COR-L47 (cell line): ENCODE data around the gene MAP2K2.
"Not testable (repeated sequence)": the region's sequence is repeated elsewhere in the genome, so short reads cannot be mapped to it uniquely, and the experiment has no call there.

Experiments
- DNase-seq: peaks from one replicate; lab custom pipeline; 2025; lab: John Stamatoyannopoulos, UW

Gene MAP2K2

DNA sequence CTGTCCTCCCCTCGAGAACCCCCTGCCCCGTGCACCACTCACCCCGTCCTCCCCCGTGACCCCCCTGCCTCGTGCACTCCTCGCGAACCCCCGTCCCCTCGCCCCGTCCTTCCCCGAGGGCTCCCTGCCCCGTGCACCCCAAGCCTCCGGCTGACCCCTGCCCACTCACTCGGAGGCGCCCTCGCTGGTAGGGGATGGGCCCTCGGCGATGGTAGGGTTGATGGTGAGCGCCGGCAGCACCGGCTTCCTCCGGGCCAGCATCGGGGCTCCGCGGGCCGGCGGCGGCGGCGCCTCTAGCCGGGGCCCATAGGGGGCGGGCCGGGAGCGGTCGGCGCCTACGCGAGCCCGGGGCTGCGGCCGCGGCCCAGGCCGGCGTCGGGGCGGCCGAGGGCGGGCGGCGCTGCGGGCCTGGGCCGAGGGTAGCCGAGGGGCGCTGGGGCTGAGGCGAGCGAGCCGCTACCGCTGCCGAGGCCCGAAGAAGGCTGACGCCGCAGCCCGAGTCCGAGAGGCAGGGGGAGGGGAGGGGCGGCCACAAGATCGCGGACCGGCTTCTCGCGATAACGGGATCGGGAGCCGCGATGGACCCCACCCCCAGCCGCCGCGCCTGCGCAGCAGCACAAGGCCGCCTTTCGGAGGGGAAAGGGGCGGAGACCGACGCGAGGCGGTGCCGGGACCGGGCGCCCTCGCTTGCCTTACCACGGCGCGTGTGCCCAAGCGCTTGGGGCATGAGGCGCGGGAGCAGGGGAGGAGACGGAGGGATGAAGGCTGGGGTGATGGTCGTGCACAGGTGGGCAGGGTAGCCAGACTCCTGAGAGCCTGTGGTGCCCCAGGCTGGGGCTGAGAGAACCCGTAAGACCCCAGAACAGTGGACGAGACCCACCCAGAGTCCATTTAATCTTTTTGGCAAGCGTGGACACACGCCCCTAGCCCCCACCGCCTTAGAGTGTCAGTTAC is at the start of gene MAP2K2:
TSS of gene MAP2K2 (minus strand) at position 508 of the 954 bp plus-strand sequence. CDS start at position 261, 247 bp downstream.
- peak; percentile 89 for DNase-seq

DNA sequence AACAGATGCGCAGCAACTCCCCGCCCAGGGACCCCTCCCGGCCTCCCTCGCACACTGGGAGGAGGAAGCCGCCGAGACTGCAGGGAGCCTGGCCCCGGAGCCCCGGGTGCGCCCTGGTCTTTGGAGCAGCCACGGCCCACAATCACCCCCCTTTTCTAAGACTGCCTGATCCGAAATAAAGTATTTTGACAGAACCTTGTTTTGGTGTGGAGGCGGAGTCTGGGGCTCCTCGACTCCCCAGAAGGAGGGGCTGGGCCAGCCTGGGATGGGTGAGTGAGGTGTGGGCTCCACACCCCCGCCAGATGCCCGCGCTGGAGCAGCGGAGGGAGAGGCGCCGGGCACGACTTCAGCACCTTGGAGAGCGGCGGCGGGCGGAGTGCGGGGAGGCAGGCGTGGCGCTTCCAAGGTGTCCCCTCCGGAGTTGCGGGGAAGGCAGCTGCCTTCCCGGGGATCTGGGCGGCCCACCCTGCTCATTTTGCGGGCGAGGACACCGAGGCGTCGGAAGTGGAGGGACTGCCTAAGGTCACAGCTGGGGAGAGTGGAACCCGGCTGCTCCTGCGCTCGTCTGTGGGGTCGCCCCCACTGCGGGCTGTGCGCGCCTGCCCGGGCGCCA is 49.0 kb upstream of the MAP2K2 start:
- DNase-seq: peak; percentile 18

DNA sequence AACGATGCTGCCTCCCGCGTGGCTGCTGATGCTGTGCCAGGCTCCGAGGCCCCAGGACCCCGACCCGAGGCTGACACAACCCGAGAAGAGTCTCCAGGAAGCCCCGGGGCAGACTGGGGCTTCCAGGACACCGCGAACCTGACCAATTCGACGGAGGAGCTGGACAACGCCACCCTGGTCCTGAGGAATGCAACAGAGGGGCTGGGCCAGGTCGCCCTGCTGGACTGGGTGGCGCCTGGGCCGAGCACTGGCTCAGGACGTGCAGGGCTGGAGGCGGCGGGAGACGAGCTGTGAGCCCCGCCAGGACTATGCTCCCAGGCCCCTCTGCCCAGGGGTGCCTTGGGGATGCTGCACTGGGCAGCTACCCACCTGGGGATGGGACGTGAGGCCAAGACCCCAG is 47.8 kb upstream of the MAP2K2 start:
- DNase-seq: no peak

DNA sequence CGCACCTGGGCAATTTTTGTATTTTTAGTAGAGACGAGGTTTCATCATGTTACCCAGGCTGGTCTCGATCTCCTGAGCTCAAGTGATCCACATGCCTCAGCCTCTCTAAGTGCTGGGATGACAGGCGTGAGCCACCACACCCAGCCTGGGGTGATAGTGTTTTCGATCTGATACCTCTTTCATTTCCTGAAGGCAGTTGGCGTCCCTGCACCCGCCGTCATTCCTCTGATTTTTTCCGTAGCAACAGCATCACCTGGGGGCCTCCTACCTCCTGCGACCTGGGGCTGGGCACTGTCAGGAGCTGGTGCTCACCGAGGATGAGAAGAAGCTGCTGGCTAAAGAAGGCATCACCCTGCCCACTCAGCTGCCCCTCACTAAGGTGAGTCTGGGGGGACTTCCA is 40.3 kb upstream of the MAP2K2 start:
- no peak for DNase-seq

DNA sequence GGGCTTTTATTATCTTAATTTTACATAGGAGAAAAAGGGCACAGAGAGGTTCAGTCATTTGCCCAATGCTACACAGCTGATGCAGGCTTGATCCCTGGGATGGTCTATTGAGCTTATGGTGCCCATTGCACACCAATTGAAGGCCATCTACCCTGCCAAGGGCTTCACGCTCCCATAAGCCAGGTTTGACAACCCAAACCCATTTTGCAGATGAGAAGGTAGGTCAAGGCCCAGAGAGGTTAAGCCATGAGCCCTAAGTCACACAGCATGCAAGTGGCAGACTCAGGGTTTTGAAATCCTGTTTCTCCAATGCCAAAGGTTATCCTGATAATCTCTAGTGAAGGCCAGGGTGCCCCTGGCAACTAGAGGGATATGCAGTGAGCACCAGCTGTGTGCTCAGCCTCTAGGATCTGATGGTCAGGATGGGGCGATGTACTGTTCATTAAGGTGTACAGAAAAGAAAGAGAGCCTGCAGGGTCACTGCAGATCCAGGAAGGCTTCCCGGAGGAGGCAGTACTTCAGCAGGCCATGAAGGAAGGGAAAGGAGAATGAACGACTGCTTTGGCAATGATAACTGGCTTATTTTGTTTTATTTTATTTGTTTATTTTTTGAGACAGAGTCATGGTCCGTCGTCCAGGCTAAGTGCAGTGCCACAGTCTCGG is 37.6 kb upstream of the MAP2K2 start:
- DNase-seq: no peak

DNA sequence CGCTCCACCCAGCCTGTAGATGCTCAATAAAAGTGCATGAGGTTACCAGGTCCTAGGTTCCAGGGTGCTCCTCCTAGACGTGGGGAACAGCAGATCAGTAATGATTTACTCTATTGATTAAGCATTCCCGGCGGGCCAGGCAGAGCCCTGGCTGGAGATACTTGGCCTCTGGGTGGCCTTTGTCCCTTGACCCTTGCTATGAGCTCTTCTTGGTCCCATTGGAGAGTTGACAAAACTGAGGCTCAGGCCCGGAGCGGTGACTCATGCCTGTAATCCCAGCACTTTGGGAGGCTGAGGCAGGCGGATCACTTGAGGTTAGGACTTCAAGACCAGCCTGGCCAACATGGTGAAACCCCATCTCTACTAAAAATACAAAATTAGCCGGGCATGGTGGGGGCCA is 34.0 kb upstream of the MAP2K2 start:
- DNase-seq: not testable (repeated sequence)

DNA sequence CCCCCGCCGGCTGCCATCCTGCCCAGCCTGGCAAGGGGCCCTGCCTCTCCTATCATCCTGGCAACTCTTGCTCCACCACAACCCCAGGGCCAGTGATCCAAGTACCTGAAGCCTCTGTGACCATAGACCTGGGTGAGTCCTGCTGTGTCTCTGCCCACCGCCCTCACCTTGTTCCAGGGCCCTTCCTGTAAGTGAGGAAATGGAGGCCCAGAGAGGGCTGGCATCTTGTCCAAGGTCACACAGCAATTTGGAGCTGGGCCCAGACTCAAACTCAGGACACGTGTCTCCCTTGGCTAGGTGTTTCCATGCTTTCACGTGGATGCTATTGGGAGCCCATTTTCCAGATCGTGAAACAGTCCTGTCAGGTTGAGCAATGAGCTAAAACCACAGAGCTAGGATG is 33.2 kb upstream of the MAP2K2 start:
- no peak for DNase-seq

DNA sequence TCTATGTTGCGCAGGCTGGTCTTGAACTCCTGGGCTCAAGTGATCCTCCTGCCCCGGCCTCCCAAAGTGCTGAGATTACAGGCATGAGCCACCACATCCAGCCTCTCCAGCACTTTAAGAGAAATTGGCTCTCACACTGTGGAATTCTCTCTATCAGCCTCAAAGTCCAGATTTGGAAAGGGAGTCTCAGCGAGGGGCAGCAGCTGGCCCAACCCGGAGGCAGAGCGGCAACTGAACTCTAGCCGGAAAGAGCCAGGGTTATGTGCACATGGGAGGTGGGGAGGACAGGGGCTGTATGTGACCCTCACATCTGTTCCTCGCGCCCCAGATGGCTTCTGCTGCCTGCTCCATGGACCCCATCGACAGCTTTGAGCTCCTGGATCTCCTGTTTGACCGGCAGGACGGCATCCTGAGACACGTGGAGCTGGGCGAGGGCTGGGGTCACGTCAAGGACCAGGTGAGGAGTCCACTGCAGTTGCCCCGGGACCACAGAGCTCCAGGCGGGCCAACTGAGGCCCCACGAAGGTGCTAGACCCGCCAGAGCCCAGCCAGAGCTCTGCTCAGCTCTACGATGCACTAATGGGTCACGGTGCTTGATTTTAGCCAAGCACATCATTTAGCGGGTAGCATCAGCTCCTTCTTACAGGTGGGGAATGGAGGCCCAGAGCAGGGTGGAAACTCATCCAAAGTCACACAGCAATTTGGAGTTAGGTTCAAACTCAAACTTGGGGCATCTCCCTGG is 30.8 kb upstream of the MAP2K2 start:
- no peak for DNase-seq

DNA sequence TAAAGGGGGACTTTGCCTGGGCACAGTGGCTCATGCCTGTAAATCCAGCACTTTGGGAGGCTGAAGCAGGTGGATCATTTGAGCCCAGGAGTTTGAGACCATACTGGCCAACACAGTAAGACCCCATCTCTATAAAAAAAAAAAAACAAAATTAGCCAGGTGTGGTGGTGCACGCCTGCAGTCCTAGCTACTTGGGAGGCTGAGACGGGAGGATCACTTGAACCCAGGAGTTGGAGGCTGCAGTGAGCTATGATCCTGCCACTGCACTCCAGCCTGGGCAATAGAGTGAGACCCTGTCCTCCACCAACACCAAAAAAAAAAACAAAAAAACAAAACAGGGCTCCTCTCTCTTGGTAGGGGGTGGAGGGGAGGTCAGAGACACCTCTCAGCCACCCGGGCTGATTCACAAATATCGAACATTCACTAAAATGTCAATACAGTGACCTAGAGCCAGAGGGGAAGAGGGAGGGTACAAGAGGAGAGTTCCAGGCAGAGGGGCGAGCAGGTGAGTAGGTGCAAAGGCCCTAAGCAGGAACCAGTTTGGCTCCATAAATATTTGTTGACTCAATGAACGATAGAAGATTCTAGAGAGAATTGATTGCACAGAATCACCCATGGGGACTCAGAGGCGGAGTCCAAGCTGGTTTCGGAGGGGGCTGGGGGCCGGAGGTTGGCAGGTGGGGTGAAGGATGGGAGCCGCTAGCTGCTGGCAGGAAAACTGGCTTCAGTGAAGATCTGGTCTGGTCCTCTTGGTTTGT is 28.5 kb upstream of the MAP2K2 start:
- no peak for DNase-seq

DNA sequence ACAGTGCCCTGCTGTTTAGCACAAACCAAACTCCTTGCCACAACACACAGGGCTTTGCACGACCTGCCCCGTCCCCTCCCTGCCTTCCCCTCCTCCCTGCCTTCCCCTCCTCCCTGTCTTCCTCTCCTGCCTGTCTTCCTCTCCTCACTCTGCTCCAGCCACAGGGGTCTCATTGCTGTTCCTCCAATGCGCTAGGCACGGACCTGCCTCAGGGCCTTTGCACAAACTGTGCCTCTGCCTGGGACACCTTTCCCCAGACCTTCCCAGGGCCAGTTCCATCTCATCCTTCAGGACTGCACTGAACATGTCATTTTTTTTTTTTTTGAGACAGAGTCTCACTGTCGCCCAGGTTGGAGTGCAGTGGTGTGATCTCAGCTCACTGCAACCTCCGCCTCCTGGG is 27.7 kb upstream of the MAP2K2 start:
- no peak for DNase-seq

DNA sequence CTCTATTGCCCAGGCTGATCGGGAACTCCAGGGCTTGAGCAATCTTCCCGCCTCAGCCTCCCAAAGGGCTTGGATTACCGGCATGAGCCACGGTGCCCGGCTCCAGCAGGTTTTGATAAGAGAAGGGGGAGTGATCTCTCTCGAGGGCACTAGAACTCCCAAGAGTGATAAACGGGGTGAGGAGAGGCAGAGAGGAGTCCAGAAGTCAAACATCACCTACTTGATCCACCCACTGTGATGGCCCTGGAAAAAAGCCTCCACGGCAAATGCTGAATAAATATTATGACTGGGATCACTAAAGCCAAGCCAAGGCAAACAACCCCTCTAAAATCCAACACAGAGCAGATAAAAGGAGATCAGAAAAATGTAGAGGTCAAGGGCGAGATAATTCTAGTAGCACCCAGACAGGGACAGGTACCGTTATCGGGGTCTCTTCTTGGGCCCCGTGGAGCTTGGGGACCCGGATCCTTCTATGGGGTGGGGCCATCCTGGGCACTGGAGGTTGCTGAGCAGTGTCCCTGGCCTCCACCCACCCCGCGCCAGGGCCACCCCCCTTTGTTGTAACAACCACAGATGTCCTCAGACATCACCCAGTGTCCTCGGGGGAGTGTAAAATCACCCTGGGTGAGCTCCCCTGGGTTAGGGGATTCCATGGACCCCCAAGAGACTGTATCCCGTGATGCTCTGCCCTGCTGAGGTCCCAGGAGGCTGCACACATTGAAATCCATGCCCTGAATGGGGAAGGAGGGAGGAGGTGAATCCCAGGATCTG is 25.8 kb upstream of the MAP2K2 start:
- no peak for DNase-seq

DNA sequence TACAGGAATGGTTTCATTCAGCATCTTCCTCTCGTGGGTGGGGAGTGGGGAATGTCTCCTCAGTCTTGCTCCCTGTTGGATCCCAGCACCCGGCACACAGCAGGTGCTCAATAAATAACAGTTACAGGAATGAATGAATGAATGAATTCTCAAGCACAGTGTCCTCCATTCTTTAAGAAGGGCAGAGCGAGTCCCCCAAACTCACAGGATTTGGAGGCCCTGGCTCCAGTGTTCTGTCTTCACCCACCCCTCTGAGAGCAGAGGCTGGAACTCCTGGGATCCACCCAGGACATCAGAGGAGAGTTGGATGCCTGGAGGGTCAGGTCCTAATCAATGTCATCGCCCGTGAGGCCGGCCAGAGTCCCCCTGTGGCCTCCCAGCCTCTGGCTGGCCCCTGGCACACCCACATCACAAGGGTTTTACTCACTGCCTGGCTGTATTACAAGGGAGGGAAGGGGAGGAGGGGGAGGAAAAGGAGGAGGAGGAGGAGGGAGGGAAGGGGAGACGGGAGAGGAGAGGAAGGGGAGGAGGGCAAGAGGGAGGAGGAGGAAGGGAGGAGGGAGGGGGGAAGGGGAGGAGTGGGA is 20.8 kb upstream of the MAP2K2 start:
- no peak for DNase-seq

DNA sequence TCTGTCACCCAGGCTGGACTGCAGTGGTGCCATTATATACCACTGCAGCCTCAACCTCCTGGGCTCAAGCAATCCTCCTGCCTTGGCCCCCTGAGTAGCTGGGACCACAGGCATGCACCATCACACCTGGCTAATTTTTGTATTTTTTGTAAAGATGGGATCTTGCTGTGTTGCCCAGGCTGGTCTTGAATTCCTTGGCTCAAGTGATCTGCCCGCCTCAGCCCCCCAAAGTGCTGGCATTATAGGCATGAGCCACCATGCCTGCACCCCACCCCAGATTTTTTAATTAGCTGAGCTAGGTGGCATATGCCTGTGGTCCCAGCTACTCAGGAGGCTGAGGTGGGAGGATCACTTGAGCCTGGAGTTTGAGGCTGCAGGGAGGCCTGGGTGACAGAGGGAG is 19.0 kb upstream of the MAP2K2 start:
- DNase-seq: not testable (repeated sequence)

DNA sequence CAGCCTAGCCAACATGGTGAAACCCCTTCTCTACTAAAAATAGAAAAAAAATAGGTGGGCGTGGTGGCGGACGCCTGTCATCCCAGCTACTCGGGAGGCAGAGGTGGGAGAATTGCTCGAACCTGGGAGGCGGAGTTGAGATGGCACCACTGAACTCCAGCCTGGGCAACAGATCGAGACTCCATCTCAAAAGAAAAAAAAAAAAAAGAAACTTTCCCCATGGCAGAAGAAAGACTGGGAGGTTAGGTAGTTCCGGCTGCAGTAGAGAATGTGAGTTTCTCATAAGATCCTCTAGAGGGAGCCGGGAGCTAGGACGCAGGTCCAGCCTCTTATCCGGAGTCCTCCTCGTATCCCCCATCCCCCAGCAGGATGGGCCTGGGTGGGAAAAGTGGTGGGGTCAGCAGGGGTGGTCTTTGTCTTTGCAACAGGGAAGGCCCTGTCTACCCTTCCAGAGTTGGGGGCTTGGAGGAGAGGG is 16.4 kb upstream of the MAP2K2 start:
- peak; percentile 68 for DNase-seq

DNA sequence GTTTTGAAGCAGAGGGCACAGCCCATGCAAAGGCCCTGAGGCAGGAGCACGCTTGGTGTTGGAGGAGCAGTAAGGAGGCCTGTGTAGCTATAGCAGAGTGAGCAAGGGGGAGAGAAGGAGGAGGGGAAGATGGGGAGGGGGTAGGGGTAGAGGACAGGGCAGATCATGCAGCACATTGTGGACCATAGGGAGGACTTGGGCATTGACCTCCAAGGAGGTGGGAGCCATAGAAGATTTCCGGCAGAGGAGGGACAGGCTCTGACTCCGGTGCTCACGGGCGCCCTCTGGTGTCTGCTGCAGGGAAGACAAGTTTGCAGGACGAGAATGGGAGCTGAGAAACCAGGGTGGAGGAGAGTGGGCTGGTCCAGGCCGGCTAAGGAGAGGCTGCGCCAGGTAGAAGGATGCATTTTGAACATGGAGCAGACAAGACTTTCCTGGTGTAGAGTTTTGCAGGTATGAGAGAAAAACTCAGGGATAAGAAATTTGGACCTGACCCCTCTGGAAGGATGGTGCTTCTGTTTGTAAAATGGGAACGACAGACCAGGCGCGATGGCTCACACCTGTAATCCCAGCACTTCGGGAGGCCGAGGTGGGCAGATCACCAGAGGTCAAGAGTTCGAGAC is 15.8 kb upstream of the MAP2K2 start:
- DNase-seq: peak; percentile 20

DNA sequence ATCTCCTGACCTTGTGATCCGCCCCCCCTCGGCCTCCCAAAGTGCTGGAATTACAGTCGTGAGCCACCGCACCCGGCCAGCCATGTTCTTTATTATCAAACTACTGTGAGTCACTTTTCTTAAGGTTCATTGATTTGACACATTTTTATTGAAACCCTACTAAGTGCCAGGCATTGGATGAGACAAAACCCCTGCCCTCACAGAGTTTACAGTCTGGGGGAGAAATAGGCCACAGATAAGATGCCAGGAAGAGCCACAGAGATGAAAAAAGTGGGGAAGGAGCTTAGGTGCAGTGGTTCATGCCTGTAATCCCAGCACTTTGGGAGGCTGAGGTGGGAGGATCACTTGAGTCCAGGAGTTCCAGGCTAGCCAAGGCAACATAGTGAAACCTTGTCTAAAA is 14.5 kb upstream of the MAP2K2 start:
- no peak for DNase-seq

DNA sequence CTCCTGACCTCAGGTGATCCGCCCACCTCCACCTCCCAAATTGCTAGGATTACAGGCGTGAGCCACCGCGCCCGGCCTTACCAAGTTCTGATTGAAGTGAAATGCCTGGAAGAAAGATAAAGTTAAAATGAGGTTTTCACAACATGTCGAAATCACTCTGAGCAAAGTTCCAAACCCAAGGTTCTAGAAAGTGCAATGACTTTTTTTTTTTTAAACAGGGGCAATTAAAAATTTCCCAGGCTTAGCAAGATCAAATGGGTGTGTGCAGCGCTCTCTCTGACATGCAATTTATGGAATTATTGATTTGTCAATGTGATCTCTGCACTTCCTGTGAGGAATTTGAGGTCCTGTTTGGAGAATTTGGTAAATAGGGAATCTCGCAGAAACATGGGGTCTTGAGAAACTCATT is 12.8 kb upstream of the MAP2K2 start:
- DNase-seq: no peak

DNA sequence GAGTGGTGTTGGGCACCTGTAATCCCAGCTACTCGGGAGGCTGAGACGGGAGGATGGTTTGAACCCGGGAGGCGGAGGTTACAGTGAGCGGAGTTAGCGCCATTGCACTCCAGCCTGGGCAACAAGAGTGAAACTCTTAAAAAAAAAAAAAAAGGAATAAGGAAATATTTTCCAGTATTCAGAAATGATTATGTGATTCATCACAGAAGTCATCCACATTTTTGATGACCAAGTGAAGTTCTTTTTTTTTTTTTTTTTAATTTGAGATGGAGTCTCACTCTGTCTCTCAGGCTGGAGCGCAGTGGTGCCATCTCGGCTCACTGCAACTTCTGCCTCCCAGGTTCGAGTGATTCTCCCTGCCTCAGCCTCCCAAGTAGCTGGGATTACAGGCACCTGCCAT is 11.5 kb upstream of the MAP2K2 start:
- not testable (repeated sequence) for DNase-seq

DNA sequence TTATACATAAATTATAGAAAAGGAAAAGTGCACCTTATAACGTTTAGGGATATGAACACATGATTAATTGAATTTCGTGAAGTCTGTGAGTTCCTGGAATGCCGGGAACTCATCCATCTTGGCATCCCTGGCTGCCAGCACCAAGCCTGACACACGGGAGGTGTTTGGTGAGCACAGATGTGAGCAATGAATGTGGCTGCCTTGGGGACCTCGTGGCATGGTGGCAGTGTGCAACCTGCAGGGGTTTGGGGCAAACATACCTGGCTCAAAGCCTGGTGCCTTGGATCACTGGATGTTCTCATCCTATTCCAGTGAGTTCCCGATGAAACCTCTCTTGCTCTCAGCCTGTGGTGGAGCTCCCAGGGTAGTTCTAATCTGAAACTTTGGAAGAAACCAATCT is 10.4 kb upstream of the MAP2K2 start:
- no peak for DNase-seq
